Endodermal cell (in vitro differentiated cells): ENCODE measurements around the gene ABHD8. TPM values are rescaled to one million over a fixed set of nuclear protein-coding genes. Genes with fewer than 3 reads are reported as not detected.

Experiments
- DNase-seq: peaks from one replicate; pipeline ENCODE4 v3.0.0-alpha.2; 2017
- H3K27ac ChIP-seq: 2 replicates; pipeline ENCODE4 v1.5.1; 2013; ENCODE audit warnings: mild to moderate bottlenecking, low read depth, low read length, moderate library complexity
- H3K27me3 ChIP-seq: 2 replicates; pipeline ENCODE4 v1.6.1; 2013; ENCODE audit warnings: mild to moderate bottlenecking, low read length, moderate library complexity; ENCODE audit not compliant: insufficient read depth, control insufficient read depth, poor library complexity, severe bottlenecking
- H3K36me3 ChIP-seq: 2 replicates; pipeline ENCODE4 v1.7.0; 2013; ENCODE audit warnings: mild to moderate bottlenecking, low read length, moderate library complexity; ENCODE audit not compliant: control insufficient read depth, insufficient read depth
- H3K4me1 ChIP-seq: one replicate; pipeline ENCODE4 v1.7.0; 2013; ENCODE audit warnings: low read length; ENCODE audit not compliant: control insufficient read depth, insufficient read depth
- H3K4me3 ChIP-seq: 2 replicates; pipeline ENCODE4 v1.5.1; 2013; ENCODE audit warnings: mild to moderate bottlenecking, low read length, moderate library complexity
- H3K9ac ChIP-seq: 2 replicates; pipeline ENCODE4 v1.6.1; 2013; ENCODE audit warnings: mild to moderate bottlenecking, low read length, moderate library complexity; ENCODE audit not compliant: poor library complexity, severe bottlenecking; ENCODE audit errors: extremely low read depth
- H3K9me3 ChIP-seq: 2 replicates; pipeline ENCODE4 v1.6.1; 2013; ENCODE audit warnings: mild to moderate bottlenecking, low read length, moderate library complexity; ENCODE audit not compliant: control insufficient read depth
- H3K27ac Mint-ChIP-seq: 2 replicates; pipeline ENCODE4 v1.8.0; 2020; ENCODE audit warnings: mixed read lengths
- H3K27me3 Mint-ChIP-seq: 2 replicates; pipeline ENCODE4 v1.8.0; 2021; ENCODE audit warnings: mild to moderate bottlenecking, mixed read lengths; ENCODE audit not compliant: insufficient read depth
- H3K36me3 Mint-ChIP-seq: 2 replicates; pipeline ENCODE4 v1.8.0; 2020; ENCODE audit warnings: low read depth, mixed read lengths
- H3K4me1 Mint-ChIP-seq: 2 replicates; pipeline ENCODE4 v1.8.0; 2020; ENCODE audit warnings: mixed read lengths
- H3K4me3 Mint-ChIP-seq: 2 replicates; pipeline ENCODE4 v1.8.0; 2020; ENCODE audit warnings: mild to moderate bottlenecking, moderate library complexity, mixed read lengths
- H3K9me3 Mint-ChIP-seq: 2 replicates; pipeline ENCODE4 v1.8.0; 2020; ENCODE audit warnings: mild to moderate bottlenecking, mixed read lengths
- CTCF ChIP-seq: fragments of 200-600 bp; sonication (generic); conservative IDR thresholded peaks from 2 replicates; pipeline ENCODE4 v1.5.0; 2021; ENCODE audit warnings: antibody characterized with exemption, mild to moderate bottlenecking
- WGBS, 2 experiments: methylation state at CpG; one replicate each; pipeline versions ENCODE4 v1.1.5 to v1.1.7; 2013; ENCODE audit warnings: missing lambda C conversion rate in 2 of 2, mixed read lengths in 1 of 2; ENCODE audit not compliant: insufficient coverage in 1 of 2, insufficient read length in 1 of 2; 5-methylcytosine and 5-hydroxymethylcytosine counted together
- total RNA-seq, 2 donors: library from RNA; stranded (reverse); fragmentation: NEBNext Ultra II Directional in 1 of 2; extraction: Animal tissue kit (Norgen Biotek cat#: 25700) in 1 of 2; gene quantifications; 2 replicates in 1 of 2; 3 replicates in 1 of 2; pipeline ENCODE4 v1.2.1, GENCODE V29; 2021

Gene ABHD8
- total RNA-seq, 2 donors from 2014 or later, result 11.6 to 21.1 TPM

- Histone ChIP-seq H3K36me3 (peaks cover 36% of the 10 kb centered on the region), H3K4me3 (no peak overlapping the region), H3K9me3 (no peaks in the 10 kb centered on the region), H3K4me1 (peaks cover 6% of the 10 kb centered on the region), H3K27ac (no peak overlapping the region), H3K27me3 (no peaks in the 10 kb centered on the region), H3K9ac (peak overlapping the region; percentile 17)
- 76 to 88% methylated on average over 7 to 11 of the region's 11 CpGs for WGBS, 2 experiments
- H3K9me3 Mint-ChIP-seq, result no peaks in the 10 kb centered on the region
- peaks cover 13% of the 10 kb centered on the region for H3K4me1 Mint-ChIP-seq
- no peak for TF ChIP-seq CTCF
- peak overlapping the region; percentile 89 for H3K27ac Mint-ChIP-seq
- no peaks in the 10 kb centered on the region for H3K27me3 Mint-ChIP-seq
- DNase-seq, result peak; percentile 68
- no peak overlapping the region for H3K4me3 Mint-ChIP-seq
- peaks cover 22% of the 10 kb centered on the region for H3K36me3 Mint-ChIP-seq
These were observed 8.4 kb upstream of the ABHD8 start for GRCh38 chr19:17311455-17312188.

- Histone ChIP-seq H3K4me1 (peaks cover 6% of the 10 kb centered on the region), H3K27ac (no peak overlapping the region), H3K9me3 (no peaks in the 10 kb centered on the region), H3K27me3 (no peaks in the 10 kb centered on the region), H3K9ac (peak overlapping the region; percentile 85), H3K4me3 (peak overlapping the region; percentile 83), H3K36me3 (peaks cover 26% of the 10 kb centered on the region)
- Mint-ChIP-seq H3K4me1 (peaks cover 17% of the 10 kb centered on the region), H3K27me3 (no peaks in the 10 kb centered on the region), H3K27ac (peak overlapping the region; percentile 93), H3K4me3 (peak overlapping the region; percentile 93), H3K9me3 (no peaks in the 10 kb centered on the region), H3K36me3 (peaks cover 11% of the 10 kb centered on the region)
- no peak for DNase-seq
- no peak for TF ChIP-seq CTCF
- 8 to 29% methylated on average over 8 to 23 of the region's 23 CpGs for WGBS, 2 experiments
These were observed 6.8 kb upstream of the ABHD8 start for GRCh38 chr19:17309965-17310461.

- H3K4me3 Mint-ChIP-seq, result peak within 1 kb of the TSS; percentile 93
- H3K27me3 Mint-ChIP-seq, result no peaks in the 10 kb centered on the region
These were observed 6.2 kb upstream of the ABHD8 start, which contains the start of gene DDA1 for GRCh38 chr19:17309198-17309964. Gene DDA1, plus strand, starts transcription at chr19:17309563. Its CDS starts 92 bp downstream, at chr19:17309655.

More at GRCh38 chr19:17309198-17309964, 6.2 kb upstream of the ABHD8 start, which contains the start of gene DDA1:
- H3K9ac ChIP-seq, result peak within 1 kb of the TSS; percentile 85
- peak within 1 kb of the TSS; percentile 83 for H3K4me3 ChIP-seq
- peak; percentile 100 for DNase-seq
- WGBS, 2 experiments, result 0 to 1% methylated on average over 14 to 46 of the region's 46 CpGs
- peaks cover 6% of the 10 kb centered on the region for H3K4me1 ChIP-seq
- H3K27me3 ChIP-seq, result no peaks in the 10 kb centered on the region
- Mint-ChIP-seq H3K36me3 (peaks cover 10% of the 10 kb centered on the region), H3K9me3 (no peaks in the 10 kb centered on the region), H3K4me1 (peaks cover 17% of the 10 kb centered on the region), H3K27ac (peak within 1 kb of the TSS; percentile 93)
- no peak for TF ChIP-seq CTCF
- H3K27ac ChIP-seq, result no peak within 1 kb of the TSS
- peaks cover 19% of the 10 kb centered on the region for H3K36me3 ChIP-seq
- H3K9me3 ChIP-seq, result no peaks in the 10 kb centered on the region
